SU-DHL-6 (cell line): ENCODE results near the gene KYNU.

Source experiments
- EZH2phosphoT487 ChIP-seq: fragments of 200-600 bp; sonication (generic), shearing (Covaris generic); conservative IDR thresholded peaks from 2 replicates; pipeline ENCODE4 v1.6.1; 2018; ENCODE audit warnings: mild to moderate bottlenecking, antibody characterized with exemption, low read length, moderate library complexity, mixed read lengths
- TF ChIP-seq, protein P1 (sequence below): fragments of 200-600 bp; sonication (generic); IDR thresholded peaks from one replicate; pipeline ENCODE4 v1.5.1; 2017; ENCODE audit warnings: antibody characterized with exemption, mild to moderate bottlenecking, low read length, moderate library complexity; ENCODE audit not compliant: insufficient read depth, poor library complexity, severe bottlenecking

DNA sequence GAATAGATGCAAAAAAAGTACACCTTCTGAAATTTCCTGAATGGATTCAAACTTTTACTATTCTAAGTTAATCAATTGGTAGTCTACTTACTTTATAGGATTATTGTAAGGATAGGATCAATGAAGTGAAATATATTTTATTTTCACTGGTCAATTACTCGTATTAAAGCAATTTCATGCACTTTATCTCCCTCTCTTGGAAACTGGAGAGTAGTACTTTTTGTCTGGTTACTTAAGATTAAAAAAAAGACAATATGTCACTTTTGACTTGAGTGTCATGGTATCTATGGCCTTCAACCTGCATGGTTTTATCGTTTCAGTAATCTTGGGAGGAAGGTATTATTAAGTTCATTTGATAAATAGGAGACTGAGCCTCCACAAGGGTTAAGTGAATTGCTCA is 1.0 kb upstream of the KYNU start:
- TF ChIP-seq, protein P1, sequence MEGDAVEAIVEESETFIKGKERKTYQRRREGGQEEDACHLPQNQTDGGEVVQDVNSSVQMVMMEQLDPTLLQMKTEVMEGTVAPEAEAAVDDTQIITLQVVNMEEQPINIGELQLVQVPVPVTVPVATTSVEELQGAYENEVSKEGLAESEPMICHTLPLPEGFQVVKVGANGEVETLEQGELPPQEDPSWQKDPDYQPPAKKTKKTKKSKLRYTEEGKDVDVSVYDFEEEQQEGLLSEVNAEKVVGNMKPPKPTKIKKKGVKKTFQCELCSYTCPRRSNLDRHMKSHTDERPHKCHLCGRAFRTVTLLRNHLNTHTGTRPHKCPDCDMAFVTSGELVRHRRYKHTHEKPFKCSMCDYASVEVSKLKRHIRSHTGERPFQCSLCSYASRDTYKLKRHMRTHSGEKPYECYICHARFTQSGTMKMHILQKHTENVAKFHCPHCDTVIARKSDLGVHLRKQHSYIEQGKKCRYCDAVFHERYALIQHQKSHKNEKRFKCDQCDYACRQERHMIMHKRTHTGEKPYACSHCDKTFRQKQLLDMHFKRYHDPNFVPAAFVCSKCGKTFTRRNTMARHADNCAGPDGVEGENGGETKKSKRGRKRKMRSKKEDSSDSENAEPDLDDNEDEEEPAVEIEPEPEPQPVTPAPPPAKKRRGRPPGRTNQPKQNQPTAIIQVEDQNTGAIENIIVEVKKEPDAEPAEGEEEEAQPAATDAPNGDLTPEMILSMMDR, result no peak
- TF ChIP-seq EZH2phosphoT487, result no peak
